PC-9 (cell line): ENCODE results near the gene CCL8.

Experiments used
- EZH2 ChIP-seq: fragments of 200-600 bp; sonication (generic); IDR thresholded peaks from 2 replicates; pipeline ENCODE4 v1.8.0; 2017; ENCODE audit warnings: antibody characterized with exemption, low read depth
- TF ChIP-seq, protein P1 (sequence below): fragments of 200-600 bp; sonication (generic); conservative IDR thresholded peaks from 2 replicates; pipeline ENCODE4 v1.6.1; 2017; ENCODE audit warnings: mixed run types, antibody characterized with exemption, mild to moderate bottlenecking, moderate library complexity

DNA sequence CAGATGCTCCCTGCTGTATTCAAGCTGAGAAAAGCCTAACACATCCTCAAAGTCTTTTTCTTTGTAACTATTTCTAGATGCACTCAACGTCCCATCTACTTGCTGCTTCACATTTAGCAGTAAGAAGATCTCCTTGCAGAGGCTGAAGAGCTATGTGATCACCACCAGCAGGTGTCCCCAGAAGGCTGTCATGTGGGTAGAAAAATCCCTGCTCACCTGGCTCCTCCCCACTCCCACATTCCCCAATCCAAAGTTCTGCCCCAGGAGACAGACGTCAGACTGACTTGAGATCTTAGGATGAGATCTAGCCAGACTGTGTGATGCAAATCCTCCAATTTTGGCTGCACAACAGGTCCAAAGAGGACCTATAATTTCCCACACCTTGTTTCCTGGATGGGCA, 38.2 kb downstream of the CCL8 start:
- TF ChIP-seq, protein P1, sequence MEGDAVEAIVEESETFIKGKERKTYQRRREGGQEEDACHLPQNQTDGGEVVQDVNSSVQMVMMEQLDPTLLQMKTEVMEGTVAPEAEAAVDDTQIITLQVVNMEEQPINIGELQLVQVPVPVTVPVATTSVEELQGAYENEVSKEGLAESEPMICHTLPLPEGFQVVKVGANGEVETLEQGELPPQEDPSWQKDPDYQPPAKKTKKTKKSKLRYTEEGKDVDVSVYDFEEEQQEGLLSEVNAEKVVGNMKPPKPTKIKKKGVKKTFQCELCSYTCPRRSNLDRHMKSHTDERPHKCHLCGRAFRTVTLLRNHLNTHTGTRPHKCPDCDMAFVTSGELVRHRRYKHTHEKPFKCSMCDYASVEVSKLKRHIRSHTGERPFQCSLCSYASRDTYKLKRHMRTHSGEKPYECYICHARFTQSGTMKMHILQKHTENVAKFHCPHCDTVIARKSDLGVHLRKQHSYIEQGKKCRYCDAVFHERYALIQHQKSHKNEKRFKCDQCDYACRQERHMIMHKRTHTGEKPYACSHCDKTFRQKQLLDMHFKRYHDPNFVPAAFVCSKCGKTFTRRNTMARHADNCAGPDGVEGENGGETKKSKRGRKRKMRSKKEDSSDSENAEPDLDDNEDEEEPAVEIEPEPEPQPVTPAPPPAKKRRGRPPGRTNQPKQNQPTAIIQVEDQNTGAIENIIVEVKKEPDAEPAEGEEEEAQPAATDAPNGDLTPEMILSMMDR: no peak
- TF ChIP-seq EZH2: no peak
